Sigmoid colon (tissue), 4 donors: ENCODE data around the gene NUDC.
"Not testable (repeated sequence)": the region's sequence is repeated elsewhere in the genome, so short reads cannot be mapped to it uniquely, and the experiment has no call there.

Experiments used
- EP300 ChIP-seq, 4 donors: sonication (generic); formaldehyde crosslinking; IDR thresholded peaks; one replicate each; pipeline ENCODE4 v1.6.1; 2017; ENCODE audit warnings: antibody characterized with exemption in 4 of 4
- POLR2AphosphoS5 ChIP-seq, 4 donors: sonication (generic); formaldehyde crosslinking; IDR thresholded peaks; one replicate each; pipeline ENCODE4 v1.6.1; 2017; ENCODE audit warnings: antibody characterized with exemption in 4 of 4
- TF ChIP-seq, protein P1 (sequence below), 4 experiments: fragments of 450-650 bp in 3 of 4; fragments of 200-600 bp in 1 of 4; IDR thresholded peaks; one replicate each; pipeline ENCODE4 v1.5.1; 2016 to 2019; ENCODE audit warnings: antibody characterized with exemption in 4 of 4, mild to moderate bottlenecking in 3 of 4, moderate library complexity in 2 of 4

DNA sequence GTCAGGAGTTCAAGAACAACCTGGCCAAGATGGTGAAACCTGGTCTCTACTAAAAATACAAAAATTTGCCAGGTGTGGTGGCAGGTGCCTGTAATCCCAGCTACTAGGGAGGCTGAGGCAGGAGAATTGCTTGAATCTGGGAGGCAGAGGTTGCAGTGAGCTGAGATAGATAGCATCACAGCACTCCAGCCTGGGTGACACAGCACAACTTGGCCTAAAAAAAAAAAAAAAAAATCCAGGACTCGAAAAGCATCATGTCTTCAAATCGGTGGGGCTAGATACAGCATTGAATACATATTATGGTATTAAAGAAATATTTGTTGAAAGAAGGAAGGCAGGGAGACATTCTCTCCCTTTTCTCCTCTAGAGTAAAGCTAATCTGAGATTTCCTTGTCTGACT lies 48.4 kb upstream of the NUDC start:
- TF ChIP-seq, protein P1, sequence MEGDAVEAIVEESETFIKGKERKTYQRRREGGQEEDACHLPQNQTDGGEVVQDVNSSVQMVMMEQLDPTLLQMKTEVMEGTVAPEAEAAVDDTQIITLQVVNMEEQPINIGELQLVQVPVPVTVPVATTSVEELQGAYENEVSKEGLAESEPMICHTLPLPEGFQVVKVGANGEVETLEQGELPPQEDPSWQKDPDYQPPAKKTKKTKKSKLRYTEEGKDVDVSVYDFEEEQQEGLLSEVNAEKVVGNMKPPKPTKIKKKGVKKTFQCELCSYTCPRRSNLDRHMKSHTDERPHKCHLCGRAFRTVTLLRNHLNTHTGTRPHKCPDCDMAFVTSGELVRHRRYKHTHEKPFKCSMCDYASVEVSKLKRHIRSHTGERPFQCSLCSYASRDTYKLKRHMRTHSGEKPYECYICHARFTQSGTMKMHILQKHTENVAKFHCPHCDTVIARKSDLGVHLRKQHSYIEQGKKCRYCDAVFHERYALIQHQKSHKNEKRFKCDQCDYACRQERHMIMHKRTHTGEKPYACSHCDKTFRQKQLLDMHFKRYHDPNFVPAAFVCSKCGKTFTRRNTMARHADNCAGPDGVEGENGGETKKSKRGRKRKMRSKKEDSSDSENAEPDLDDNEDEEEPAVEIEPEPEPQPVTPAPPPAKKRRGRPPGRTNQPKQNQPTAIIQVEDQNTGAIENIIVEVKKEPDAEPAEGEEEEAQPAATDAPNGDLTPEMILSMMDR (IDR thresholded peaks at IDR 0.05): not testable (repeated sequence)
- not testable (repeated sequence) for TF ChIP-seq POLR2AphosphoS5, EP300 (IDR thresholded peaks at IDR 0.05)
